Activated CD8-positive, alpha-beta memory T cell treated with anti-CD3 and anti-CD28 coated beads for 24 hours (primary cell): ENCODE measurements around the gene EPHA8.

ENCODE experiments used
- DNase-seq: peaks from one replicate; pipeline ENCODE4 v3.0.0-alpha.2; 2020

Gene EPHA8

DNA sequence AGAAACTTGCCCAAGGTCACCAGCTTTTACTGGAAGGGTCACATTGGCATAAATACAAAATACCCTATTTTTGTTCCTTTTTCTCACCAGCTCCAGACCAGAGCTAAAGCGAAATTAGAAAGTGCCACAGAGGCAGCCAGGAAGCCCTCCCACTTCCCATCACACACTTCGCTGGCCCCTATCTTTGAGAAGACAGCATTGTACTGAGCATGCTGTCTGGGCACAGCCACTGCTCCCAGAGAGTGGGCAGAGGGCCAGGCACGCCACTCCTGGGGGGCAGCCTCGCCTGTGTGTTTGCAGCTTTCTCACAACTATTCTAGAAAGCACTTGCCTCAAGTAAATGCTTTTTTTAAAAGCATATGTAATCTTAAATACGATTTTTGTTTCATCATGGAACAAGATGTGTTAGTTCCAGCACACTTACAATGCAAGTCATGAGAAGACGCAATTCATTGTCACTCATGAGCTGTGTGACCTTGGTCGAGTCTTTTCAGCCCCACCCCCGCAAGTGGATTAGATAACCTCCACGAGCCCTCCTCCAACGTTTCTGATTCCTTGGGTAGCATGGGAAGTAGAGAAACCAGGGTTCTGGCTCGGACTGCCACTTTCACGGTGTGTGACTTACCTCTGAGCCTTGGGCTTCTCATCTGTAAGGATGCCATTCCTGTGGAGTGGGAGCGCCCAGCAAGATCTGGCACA lies 25.7 kb upstream of the EPHA8 start:
- DNase-seq: no peak

DNA sequence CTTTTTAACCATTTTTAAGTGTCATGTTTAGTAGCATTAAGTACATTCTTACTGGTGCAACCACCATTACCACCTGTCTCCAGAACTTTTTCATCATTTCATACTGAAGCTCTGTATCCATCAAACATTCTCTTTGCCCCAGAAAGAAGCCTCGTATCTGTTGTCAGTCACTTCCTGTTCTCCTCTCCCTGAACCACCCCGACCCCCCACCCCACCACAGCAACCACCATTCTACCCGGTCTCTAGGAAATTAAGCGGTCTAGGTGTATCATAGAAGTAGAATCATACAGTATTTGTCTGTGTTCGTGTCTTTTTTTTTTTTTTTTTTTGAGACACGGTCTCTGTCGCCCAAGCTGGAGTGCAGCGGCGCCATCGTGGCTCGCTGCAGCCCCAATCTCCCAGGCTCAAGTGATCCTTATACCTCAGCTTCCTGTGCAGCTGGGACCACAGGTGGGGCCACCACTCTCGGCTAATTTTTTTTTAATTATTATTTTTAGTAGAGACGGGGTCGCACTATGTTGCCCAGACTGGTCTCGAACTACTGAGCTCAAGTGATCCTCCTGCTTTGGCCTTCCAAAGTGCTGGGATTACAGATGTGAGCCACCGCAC lies 23.7 kb upstream of the EPHA8 start:
- no peak for DNase-seq

DNA sequence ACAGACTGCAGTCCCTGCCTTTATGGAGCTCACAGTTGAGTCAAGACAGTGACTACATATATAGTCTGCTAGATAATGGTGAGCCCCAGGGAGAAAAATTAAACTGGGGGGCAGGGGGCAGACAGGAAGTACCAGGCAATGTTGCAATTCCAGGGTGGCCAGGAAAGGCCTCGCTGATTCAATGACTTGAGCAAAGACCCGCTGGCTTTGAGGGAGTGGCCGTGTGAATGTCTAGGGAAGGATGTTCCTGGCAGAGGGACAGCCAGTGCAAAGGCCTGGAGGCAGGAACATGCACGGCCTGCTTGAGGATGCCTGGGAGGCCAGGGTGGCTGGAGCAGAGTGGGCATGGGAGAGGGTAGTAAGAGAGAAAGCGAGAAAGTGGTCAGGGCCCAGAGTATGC lies 23.0 kb upstream of the EPHA8 start:
- DNase-seq: no peak

DNA sequence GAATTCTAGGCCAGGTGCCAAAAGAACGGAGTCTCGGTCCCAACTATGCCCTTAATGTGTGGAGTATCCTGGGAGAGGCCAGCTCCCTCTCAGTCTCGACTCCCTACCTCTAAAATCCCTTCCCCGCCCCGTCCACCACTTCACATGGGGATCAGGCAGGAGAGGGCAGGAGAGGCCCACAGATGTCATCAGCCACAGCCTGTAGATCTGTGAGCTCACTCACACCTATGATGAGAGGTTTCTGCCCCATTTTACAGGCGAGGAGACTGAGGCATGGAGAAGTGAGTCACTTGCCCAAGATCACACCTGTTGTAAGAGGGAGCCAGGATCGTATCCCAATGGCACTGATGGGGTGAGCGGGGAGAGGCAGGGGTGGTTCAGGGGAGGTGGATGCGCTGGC lies 20.4 kb upstream of the EPHA8 start:
- DNase-seq: no peak

DNA sequence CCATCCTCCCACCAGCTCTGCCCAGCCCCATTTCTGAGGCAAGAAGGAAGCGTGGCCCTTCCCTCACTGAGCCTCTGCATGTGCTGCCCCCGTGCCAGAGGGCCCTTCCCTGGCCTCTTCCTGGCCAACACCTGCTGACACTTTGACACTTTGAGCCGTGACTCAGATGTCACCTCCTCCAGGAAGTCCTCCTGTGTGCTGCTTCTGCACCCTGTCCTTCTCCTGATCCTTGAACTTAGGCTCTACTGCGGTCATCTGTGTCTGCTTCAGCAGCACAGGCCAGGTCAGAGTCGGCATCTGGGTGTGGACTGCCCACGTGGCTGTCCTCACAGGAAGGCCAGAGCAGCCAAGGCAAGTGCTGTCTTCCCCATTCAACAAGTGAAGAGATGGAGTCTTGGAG lies 19.6 kb upstream of the EPHA8 start:
- no peak for DNase-seq

DNA sequence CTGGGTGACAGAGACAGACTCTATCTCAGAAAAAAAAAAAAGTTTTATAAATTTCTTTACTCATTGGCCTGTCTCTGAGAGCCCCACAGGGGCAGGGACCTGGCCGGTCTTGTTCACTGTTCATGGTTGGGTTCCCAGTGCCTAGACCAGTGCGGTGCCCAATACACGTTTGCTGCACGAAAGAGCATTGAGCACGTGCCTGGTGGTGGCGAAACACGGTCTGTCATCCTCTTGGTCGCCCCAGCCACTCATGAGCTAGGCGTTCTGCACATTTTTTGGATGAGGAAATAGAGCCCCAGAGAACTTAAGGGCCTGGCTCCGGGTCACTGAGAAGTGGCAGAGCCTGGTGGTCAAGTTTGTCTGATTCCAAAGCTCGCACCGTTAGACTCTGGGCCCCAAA lies 18.7 kb upstream of the EPHA8 start:
- DNase-seq: no peak

DNA sequence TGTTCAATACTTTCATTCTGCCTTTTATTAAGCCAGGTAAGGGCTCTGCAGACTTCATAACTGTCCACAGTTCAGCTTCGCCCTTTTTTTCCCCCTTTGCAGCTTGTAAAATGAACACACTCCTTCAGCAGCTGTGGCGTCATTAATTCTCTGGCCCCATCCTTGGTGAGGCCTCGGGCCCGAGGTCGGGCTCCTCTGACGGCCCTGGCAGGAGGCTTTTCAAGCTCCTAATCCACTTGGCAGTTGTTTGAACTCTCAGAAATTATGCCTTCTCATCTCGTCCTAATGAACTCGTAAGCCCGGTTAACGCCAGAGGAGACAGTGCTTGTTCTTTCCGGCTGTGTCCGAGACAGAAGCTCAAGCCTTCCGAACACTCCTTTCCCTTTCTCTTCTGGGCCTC lies 18.1 kb upstream of the EPHA8 start:
- no peak for DNase-seq

DNA sequence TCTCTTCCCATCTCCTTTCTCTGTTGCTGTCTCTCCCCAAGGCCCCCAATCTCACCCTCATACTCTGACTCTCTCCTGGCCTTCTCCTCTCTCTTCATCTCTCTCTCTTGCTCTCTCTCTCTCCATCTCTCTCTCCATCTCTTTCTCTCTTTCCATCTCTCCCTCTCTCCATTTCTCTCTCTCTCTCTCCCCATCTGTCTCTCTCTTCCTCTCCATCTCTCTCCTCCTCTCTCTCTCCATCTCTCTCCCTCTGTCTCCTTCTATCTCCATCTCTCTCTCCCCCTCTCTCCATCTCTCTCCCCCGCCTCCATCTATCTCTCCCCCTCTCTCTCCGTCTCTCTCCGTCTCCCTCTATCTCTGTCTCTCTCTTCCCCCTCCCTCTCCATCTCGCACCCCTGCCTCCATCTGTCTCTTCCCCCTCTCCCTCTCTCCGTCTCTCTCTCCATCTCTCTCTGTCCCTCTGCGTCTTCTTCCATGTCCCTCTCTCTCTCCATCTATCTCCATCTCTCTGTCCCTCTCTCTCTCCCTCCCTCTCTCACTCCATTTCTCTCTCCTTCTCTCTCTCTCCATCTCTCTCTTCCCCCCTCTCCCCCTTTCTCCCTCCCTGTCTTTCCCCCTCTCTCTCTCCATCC lies 16.0 kb upstream of the EPHA8 start:
- DNase-seq: no peak

DNA sequence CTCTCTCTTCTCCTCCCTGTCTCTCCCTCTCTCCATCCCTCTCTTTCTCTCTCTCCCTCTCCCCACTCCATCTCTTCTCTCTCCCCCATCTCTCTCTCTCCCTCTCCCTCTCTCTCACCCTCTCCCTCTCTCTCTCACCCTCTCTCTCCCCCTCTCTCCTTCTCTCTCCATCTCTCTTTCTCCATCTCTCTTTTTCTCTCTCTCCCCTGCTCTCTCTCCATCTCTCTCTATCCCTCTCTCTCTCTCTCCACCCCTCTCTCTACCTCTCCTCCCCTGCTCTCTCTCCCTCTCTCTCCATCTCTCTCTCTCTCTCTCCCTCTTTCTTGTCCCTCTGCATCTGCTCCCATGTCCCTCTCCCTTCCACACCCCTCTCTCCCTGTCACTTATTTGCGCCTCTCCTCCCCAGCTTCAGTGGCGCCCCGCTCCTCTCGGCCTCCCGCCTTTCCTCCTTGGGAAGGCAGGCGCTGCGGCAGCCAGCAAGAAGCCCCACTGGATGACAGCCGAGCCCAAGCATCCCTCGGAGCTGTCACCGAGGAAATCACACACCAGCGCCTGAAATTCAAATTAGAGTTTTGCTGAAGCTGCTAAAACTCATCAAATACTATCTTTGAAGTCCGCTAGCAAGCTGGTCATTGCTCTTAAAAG lies 15.3 kb upstream of the EPHA8 start:
- no peak for DNase-seq

DNA sequence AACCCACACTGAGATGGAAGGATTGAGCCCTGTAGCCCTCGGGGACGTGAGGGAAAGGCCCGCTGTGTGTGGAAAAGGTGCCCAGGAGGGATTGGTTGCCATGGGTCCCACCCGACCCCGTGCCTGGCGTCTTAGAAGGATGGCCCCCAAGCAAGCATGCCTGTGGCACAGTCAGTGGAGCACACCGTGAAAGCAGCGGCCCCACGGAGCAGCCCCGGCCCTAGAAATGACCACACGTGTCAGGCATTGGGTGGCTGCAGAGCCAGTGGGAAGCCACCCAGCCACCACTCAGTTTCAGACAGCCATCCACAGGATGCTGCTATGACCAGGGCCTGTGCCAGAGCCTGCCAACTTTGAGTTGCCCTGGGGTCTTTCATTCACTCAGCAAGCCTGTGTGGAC lies 13.3 kb upstream of the EPHA8 start:
- DNase-seq: no peak

DNA sequence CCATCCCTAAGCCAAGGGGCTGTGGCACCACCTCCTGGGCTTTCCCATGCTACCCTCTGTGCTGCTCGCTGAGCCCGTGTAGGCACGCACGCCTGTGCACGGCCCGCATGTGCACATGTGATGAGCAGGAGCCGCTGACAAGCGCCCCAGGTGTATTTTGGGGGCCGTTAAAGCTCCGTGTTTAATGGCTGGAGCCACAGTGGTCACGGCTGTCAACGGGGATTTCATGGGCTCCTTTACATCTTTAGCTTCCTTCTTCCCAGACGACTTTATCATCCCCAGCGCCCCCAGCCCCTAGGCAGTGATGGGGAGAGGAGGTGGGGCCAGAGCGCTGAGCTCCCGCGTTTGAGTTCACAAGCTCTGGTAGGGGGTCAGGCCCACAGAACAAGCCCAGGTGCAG lies 11.7 kb upstream of the EPHA8 start:
- DNase-seq: no peak

DNA sequence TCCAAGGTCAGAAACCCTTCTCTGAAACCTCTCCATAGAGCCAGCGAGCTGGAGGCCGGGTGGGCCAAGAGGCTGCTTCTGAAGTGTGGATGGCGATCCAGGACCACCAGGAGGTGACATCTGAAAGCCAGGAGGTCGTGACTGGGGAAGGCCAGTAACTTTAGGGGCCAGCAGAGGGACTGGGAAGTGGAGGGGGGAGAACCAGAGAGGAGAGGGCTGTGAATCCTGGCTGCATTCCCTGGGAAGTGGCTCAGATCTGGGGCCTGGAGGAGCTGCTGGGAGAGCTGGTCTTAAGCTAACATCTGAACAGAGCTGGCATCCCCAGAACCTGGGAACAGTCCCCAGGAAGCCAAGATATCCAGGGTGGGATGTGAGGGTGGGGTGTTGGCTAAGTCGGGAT lies 11.3 kb upstream of the EPHA8 start:
- DNase-seq: no peak

DNA sequence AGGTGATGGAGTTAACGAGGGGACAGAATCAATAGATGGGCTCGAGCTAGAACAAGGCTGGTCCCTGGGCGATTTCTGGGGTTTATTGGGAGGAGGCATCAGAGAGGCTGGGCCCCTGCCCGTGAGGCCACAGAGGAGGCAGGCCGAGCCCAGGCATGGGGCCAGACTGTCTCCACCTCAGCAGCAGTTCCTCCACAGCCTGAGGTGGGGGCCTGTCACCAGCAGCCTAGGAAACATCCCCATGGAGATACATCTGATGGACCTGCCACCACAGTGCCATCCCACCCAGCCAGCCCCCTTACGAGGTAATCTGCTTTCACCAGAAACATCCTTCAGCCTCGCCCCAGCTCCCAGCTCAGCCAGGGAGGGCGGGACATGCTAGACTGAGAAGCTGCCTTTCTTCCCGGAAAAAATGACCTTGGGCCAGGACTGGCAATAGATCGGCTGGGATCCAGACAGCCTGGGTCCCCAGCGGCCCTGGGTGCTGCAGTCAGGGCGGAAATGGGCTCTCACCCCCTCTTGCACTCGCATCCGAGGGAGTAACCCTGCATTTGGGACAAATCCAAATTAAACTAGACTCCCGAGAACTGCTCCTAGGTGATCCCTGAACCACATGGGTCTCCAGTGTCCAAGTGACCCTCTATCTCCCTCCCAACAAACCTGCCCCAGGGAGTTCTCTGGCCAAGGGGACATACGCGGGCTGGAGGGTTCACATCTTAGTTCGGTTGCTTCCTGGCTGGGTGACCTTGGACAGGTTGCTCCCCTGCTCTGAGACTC lies 10.0 kb upstream of the EPHA8 start:
- no peak for DNase-seq

DNA sequence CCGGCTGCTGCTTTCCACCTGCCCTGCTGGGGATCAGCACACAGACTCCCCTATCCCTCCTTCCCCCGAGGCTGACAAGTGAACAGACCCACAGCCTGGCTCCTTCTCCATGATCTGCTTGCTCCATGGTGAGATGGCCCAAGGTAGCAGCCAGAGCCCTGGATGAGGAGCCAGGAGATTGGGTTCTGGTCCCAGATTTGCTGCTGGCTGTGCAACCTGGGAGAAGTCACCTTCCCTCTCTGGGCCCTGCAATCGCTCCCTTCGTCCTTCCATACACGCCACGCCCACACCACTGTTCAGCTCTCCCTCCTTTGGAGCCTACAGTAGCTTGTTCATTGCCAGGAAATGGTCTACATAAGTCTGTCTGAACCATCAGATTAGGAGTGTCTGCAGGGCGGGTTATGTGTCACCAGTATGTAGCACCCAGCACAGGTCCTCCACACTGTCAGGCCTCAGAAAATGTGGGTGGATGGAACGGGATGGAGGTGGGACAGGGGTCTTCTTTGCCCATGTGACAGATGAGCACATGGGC lies 9.2 kb upstream of the EPHA8 start:
- DNase-seq: no peak

DNA sequence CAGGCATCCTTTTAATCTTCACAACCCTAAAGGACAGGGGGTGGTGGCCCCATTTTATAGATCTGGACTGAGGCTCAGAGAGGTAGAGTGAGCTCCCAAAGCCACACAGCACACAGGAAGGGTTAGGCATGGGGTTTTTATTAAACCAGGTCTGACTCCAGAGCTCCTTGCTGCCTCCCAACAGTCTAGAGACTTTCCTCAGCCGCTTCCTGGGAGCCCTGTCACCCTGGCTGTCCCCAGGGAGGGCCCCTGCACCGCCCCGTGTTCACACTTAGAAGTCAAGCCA lies 8.0 kb upstream of the EPHA8 start:
- DNase-seq: no peak

DNA sequence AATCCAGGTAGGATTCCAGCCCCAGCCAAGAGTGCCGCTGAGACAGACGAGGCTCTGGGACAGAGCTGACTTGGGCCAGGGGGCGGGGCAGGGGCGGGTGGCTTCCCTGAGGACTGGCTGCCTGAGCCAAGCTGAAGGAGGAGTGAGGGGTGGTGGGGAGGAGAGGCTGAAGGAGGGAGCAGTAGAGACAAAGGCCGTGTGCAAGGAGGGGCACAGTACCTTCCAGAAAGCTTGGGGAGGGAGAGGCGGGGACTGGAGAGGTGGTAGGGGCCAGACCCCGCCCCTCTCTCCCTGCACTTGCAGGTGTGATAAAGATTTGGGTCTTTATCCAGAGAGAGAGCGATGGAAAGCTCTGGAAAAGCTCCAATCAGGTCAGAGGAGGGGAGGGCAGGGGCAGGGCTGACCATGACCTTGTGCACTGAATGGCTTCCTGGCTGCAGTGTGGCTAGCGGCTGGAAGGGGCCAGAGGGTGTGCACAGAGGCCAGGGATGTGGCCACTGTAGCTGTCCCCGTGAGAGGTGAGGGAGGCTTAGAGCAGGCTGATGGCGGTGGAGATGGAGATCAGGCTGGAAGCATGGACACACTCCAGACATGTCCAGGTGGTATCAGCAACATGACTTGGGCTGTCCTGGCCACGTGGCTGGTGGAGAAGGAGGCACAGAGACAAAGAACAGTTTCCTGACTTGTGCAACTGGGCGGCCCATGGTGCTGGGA lies 6.7 kb upstream of the EPHA8 start:
- no peak for DNase-seq

DNA sequence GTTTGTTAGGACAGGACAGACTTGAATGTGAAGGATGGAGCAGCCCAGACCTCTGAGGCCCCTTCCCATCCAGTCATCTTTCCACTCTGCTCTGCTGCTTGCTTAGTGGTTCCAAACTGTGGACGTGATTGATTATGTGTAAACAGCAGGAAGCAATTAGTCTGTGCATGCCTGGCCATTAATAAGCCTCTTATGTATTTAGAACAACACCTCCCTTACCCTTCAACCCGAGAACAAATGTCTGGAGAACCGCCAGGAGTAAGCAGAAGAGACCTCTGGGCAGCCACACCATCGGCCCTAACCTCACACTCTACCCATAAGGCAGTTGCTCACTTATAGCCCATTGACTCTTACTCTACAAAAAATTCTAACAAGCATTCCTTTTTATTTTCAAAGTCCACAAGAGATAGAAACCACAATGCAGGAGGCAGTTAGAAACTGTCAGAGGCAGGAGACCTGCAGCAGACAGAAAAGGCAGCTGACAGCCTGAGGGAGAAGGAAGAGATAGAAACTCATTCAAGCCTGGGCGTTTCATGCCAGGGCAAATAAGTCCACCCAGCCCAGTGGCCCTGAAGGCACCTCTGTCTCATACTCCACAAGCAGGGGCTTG lies 5.8 kb upstream of the EPHA8 start:
- no peak for DNase-seq

DNA sequence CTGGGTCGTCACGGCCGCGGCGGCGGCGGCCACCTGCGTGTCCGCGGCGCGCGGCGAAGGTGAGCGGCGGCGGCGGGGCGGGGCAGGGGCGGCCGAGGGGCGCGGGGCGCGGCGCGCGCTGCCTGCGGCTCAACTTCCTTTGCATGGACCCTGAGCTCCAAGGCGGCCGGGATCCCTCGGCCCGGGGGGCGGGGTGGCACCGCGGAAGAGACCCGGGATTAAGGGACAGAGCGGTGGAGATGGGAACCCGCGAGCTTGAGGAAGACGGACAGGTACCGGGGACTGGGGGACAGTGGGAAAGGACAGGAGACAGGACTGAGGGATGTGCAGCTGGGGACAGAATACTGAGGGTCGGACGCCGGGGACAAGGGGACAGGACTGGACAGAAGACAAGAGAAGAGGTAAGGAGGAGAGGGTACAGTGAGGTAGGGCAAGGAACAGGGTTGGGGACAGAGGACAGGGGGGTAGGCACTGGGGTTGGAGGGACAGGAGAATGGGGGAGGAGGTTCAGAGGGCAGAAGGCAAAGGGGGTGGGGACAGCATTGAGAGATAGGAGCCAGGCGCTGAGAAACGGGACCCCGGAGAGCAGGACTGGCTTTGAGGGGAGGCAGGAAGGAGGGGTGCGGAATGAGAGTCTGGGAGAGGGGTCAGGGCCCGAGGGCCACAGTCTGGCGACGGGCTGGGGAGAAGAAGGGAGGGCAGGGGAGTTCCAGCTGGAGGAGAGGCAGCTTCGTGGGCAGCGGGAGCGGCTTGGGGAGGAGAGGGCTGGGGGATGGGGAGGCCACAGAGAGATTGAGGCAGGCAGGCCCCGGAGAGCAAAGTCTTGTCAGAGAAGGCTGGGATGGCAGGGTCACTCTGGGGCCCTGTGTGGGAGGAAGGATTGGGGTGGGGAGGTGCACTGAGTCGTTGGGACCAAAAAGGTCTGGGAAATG lies 648 bp downstream of the EPHA8 start:
- DNase-seq: no peak

DNA sequence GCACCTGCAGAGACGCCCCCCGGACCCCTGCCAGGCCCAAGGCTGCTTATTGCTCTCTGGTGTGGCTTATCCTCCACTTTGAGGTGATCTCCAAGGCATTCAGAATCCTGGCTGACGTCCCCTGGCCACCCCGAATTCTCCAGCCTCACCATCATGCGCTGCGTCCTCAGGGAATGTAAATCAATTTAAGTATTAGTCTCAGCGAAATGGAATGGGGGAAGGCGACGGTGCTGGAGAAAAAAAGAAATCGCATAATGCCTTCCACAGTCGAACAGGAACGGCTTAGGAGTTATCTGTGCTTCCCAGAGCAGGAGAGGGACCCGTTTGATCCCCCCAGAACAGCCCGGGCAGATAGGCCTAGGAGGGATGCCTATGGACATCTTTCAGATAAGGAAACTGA lies 2.9 kb downstream of the EPHA8 start:
- no peak for DNase-seq

DNA sequence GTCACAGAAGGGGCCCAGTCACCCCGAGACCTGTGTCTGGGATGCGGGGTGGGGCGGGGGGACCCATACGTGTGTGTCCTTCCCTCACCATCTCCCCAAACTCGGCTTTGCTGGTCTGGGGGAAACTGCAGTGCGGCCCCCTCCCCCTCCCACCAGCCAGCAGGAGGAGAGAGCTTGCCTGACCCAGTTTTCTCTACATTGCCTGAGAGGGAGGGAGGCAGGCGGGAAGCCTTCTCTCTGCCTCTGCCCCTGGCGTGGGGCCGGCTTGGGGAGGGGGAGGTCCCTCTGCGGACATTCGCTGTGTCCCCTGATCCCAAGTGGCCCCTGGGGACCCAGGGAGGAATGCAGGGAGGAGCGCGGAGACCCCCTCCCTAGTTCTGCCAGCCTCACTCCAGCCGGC lies 3.9 kb downstream of the EPHA8 start:
- DNase-seq: no peak

DNA sequence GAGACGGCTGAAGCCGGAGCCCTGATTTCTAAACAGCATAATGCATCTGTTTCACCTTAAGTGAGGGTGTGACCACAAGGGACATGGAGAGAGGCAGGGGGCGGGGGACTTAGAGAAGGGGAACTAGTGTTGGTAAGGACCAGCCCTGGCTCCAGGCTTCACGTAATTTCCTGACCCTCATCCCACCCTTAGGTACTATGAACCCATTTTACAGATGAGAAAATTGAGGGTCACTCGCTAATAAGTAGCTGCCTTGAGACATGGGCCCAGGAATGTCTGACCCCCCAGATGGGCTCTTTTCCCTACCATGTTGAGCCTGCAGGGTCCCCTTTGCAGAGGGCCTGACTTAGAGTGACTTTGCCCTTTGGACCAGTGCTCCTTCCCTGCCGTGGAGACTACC lies 4.7 kb downstream of the EPHA8 start:
- DNase-seq: no peak
